ENCODE results near the gene PICALM.
"Not testable (repeated sequence)": the region's sequence is repeated elsewhere in the genome, so short reads cannot be mapped to it uniquely, and the experiment has no call there.

Gene PICALM

GRCh38 chr11:85974122-85974521, 94.8 kb downstream of the PICALM start:
- DNase-seq = no peak

- no peak for DNase-seq
These were observed 98.3 kb downstream of the PICALM start for GRCh38 chr11:85970593-85970992.

- DNase-seq = no peak
These were observed 101.4 kb downstream of the PICALM start for GRCh38 chr11:85967457-85967856.

- DNase-seq = no peak
These were observed 103.7 kb downstream of the PICALM start for GRCh38 chr11:85965202-85965601.

- DNase-seq = no peak
These were observed 106.9 kb downstream of the PICALM start for GRCh38 chr11:85961930-85962363.

- no peak for DNase-seq
These were observed 107.8 kb downstream of the PICALM start for GRCh38 chr11:85961130-85961529.

- DNase-seq = no peak
These were observed 108.2 kb downstream of the PICALM start for GRCh38 chr11:85960678-85961077.

- DNase-seq = no peak
These were observed 113.4 kb downstream of the PICALM start for GRCh38 chr11:85955531-85955930.

- DNase-seq = no peak
These were observed 115.3 kb downstream of the PICALM start for GRCh38 chr11:85953491-85954143.

- not testable (repeated sequence) for DNase-seq
These were observed 116.8 kb downstream of the PICALM start for GRCh38 chr11:85952108-85952485.

GRCh38 chr11:85951428-85952107, 117.3 kb downstream of the PICALM start:
- DNase-seq = no peak

- no peak for DNase-seq
These were observed 117.9 kb downstream of the PICALM start for GRCh38 chr11:85951049-85951405.

GRCh38 chr11:85950317-85951048, 118.4 kb downstream of the PICALM start:
- no peak for DNase-seq

- no peak for DNase-seq
These were observed 119.1 kb downstream of the PICALM start for GRCh38 chr11:85949798-85950197.

- DNase-seq = no peak
These were observed 120.0 kb downstream of the PICALM start for GRCh38 chr11:85948884-85949283.

GRCh38 chr11:85947431-85948272, 121.2 kb downstream of the PICALM start:
- DNase-seq = peak; percentile 23 to 25

- no peak for DNase-seq
These were observed 122.7 kb downstream of the PICALM start for GRCh38 chr11:85946221-85946620.

- DNase-seq = no peak
These were observed 123.1 kb downstream of the PICALM start for GRCh38 chr11:85945788-85946187.

GRCh38 chr11:85945296-85945695, 123.6 kb downstream of the PICALM start:
- no peak for DNase-seq

- DNase-seq = peak; percentile 31 to 32
These were observed 127.4 kb downstream of the PICALM start for GRCh38 chr11:85941380-85941973.

- no peak for DNase-seq
These were observed 129.5 kb downstream of the PICALM start for GRCh38 chr11:85939099-85940015.

- DNase-seq = no peak
These were observed 131.0 kb downstream of the PICALM start for GRCh38 chr11:85937835-85938234.

Measured in stimulated activated CD4-positive, alpha-beta T cell treated with anti-CD3 and anti-CD28 coated beads, Interleukin-2, amount 100 ng/mL, for 48 hours (primary cell).